Coronary artery (tissue), 2 donors: ENCODE data around the gene CSTPP1.

Source experiments
- DNase-seq: peaks from one replicate; pipeline ENCODE4 v3.0.0-alpha.2; 2017; ENCODE audit warnings: low spot score
- H3K27ac ChIP-seq, 2 donors: fragments of 200-600 bp; sonication (generic); one replicate each; pipeline ENCODE4 v1.5.1; 2016 to 2019
- H3K4me3 ChIP-seq: fragments of 200-600 bp; sonication (generic); 2 replicates; pipeline ENCODE4 v1.5.1; 2016; ENCODE audit warnings: mild to moderate bottlenecking, moderate library complexity
- CTCF ChIP-seq: fragments of 200-600 bp; sonication (generic); IDR thresholded peaks from one replicate; pipeline ENCODE4 v1.5.1; 2019; ENCODE audit warnings: antibody characterized with exemption

CSTPP1 gene

GRCh38 chr11:47179655-47179991, 243.1 kb downstream of the CSTPP1 start:
- Histone ChIP-seq H3K27ac (peak overlapping the region in 1 of 2 donors; percentile 99), H3K4me3 (no peak overlapping the region)
- DNase-seq, result no peak
- no peak for TF ChIP-seq CTCF

GRCh38 chr11:47180006-47180787, 243.6 kb downstream of the CSTPP1 start:
- no peak overlapping the region for H3K4me3 ChIP-seq
- no peak overlapping the region for H3K27ac ChIP-seq
- TF ChIP-seq CTCF, result no peak
- DNase-seq, result no peak

- no peak overlapping the region for H3K4me3 ChIP-seq
- no peak for TF ChIP-seq CTCF
Observed at GRCh38 chr11:47181271-47181670, 244.7 kb downstream of the CSTPP1 start.

DNA sequence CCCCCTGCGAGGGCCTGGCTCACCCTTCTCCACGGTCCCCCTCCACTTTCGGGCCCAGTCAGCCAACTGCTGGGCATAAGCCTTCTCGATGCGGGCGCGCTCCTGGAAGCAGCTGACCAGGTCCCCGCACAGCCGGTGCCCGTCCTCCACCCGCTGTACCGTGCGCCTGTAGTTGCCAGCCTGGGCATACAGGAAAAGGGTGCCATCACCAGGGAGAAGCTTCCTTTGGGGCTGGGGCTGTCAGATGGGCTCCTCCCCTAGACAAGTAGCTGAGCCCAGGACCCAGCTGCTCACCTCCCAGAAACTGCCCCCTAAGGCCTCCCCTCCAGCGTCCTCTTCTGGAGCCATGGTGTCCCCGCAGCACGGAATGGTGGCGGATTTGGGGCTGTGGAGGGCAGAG, 245.8 kb downstream of the CSTPP1 start:
- no peak overlapping the region for H3K27ac ChIP-seq
- H3K4me3 ChIP-seq, result no peak overlapping the region

More at GRCh38 chr11:47181271-47181670, 244.7 kb downstream of the CSTPP1 start:
- H3K27ac ChIP-seq, result no peak overlapping the region
- no peak for DNase-seq

DNA sequence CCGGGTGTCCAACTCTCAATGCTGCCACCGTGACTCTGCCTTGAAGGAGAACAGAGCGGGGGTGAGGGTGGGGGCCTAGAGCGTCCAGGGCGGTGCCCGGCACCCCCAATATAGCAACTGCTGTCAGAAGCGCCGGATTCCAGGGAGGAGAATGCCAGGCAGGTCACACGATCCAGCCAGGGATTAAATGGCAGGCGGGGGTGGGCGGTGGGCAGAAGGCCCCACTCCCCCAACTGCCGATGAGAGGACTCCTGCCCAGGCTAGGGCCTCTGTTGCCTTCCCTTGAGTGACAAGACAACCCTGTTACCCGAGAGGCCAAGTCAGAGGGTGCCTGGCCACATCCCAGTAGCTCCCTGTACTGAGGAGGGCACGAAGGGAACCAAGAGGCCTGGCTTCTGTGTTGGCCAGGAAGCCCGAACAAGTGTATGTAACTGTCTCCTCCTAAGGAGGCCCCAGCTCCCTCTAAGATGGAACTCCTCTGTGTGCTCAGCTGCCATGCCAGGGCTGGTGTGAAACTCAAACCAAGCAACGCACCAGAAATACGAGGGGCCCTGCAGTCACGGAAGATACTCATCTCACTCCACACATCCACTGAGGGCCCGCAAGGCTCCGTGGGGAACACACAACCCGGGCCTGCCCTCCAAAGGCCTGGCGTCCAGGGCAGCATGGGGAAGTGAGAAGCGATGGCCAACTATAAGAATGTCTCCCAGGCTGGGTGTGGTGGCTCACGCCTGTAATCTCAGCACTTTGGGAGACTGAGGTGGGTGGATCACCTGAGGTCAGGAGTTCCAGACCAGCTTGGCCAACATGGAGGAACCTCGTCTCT, 246.7 kb downstream of the CSTPP1 start:
- Histone ChIP-seq H3K27ac (peak overlapping the region in 1 of 2 donors; percentile 52), H3K4me3 (no peak overlapping the region)
- no peak for DNase-seq
- no peak for TF ChIP-seq CTCF

More for the DNA sequence above, 245.8 kb downstream of the CSTPP1 start:
- no peak for DNase-seq
- TF ChIP-seq CTCF, result no peak

DNA sequence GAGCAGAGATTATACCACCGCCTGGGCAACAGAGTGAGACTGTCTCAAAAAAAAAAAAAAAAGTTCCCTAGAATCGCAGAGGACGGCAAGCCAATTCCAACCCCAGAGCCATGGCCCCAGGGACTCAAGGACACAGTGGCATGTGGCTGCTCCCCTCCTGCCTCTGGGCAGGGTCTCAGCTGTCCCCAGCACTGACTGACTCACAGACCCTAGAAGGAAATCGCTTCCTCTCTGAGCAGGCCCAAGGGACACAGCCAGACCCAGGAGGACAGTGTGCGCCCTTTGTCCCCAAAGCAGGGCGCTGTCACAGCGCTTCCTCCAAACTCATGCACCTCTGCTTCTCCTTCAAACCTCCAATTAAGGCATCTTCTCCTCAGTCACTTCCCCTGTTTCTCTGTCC, 247.4 kb downstream of the CSTPP1 start:
- Histone ChIP-seq H3K27ac (peak overlapping the region; percentile 13 to 97), H3K4me3 (peak overlapping the region; percentile 93)
- no peak for DNase-seq
- no peak for TF ChIP-seq CTCF
